NOMO-1 treated with dmso at 0.1 percent for 144 hours (cell line): ENCODE results near the gene DNAJB6.
"Not testable (repeated sequence)": the region's sequence is repeated elsewhere in the genome, so short reads cannot be mapped to it uniquely, and the experiment has no call there.

ENCODE experiments used
- DNase-seq: peaks from one replicate; lab custom pipeline; 2025; ENCODE audit not compliant: unreplicated experiment; lab: John Stamatoyannopoulos, UW

DNAJB6 gene

DNA sequence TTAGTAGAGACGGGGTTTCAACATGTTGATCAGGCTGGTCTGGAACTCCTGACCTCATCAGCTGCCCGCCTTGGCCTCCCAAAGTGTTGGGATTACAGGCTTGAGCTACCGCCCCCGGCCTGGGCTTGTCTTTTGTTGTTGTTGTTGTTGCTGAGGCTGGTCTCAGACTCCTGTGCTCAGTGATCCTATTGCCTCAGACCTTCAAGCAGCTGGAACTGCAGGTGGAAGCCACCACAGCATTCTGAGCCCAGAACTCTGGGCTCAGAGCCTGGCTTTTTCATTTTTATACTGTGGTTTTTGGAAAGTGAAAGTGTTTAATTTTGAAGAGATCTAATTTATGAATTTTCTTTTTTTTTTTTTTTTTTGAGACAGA lies 16.2 kb upstream of the DNAJB6 start:
- DNase-seq: no peak

DNA sequence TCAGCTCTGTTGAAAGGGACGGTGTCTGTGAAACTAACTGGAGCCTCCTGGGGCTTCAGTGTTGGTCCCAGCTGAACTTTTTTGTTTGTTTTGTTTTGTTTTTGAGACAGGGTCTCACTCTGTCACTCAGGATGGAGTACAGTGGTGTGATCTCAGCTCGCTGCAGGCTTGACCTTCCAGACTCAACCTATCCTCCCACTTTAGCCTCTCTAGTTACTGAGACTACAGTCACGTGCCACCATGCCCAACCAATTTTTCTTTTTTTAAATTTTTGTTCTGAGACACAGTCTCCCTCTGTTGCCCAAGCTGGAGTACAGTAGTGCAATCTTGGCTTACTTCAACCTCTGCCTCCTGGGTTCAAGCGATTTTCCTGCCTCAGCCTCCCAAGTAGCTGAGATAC lies 13.4 kb upstream of the DNAJB6 start:
- no peak for DNase-seq

DNA sequence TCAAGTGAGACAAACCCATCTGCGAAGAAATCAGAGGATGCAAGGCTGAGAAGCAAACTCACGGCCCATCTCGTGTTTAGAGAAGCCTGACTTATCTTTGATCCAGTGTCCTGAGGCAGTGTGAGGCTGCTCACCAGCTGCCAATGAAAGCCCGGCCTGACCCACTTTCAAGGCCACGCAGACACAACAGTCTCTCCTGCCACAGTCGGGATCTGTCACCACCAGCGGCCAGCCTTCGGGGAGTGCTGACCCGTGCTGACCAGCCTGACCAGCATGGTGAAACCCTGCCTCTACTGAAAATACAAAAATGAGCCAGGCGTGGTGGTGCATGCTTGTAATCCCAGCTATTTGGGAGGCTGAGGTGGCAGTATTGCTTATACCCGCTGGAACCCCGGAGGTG lies 7.4 kb upstream of the DNAJB6 start:
- DNase-seq: no peak

DNA sequence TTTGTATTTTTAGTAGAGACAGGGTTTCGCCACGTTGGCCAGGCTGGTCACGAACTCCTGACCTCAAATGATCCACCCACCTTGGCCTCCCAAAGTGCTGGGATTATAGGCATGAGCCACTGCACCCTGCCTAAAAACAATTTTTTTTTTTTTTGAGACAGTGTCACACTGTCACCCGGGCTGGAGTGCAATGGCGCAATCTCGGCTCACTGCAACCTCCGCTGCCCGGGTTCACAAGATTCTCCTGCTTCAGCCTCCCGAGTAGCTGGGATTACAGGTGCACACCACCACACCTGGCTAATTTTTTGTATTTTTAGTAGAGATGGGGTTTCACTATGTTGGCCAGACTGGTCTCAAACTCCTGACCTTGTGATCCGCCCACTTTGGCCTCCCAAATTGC lies 6.2 kb upstream of the DNAJB6 start:
- DNase-seq: not testable (repeated sequence)

DNA sequence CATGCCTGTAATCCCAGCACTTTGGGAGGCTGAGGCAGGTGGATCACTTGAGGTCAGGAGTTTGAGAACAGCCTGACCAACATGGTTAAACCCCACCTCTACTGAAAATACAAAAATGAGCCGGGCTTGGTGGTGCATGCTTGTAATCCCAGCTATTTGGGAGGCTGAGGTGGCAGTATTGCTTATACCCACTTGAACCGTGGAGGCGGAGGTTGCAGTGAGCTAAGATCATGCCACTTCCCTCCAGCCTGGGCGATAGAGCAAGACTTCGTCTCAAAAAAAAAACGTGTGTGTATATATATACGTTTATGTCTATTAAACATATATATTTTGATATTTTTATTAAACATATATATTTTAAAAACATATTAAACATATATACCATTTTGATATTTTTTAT lies 5.8 kb upstream of the DNAJB6 start:
- DNase-seq: not testable (repeated sequence)

DNA sequence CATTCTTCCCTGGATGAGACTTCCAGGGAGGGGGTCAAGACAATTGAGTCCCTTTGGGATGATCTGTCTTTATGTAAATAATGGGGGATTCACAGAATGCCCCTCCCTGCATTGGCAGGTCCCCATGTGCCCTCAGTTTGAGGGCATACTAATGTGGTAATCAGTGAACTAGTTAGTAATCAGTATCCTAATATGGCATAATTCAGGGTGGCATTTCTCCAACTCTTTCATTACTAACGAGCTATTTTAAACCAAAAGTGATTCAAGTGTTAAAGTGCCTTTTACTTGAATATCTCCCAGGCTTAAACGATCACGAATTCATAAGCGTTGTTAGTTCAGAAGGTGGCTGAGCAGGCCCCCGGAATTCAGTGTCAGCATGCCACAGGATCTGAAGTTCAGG lies 1.6 kb upstream of the DNAJB6 start:
- DNase-seq: no peak

DNA sequence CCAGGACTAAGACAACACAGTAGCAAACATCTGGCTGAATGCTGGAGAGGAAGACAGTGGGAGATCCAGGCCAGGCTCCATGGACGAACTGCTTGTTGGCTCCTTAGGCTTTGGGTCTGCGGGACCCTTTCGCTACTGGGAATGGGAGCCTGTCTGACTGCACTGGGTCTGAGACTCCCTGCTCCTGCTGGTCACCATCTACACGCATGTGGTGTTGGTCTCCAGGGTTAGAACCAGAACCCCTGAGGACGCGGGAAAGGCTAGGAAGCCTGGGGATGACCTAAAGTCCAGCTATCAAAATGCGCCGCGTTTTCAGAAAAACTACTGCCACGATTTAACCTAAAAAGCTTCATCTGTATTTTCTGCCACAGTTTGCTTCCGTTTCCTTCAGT lies 817 bp upstream of the DNAJB6 start:
- no peak for DNase-seq

DNA sequence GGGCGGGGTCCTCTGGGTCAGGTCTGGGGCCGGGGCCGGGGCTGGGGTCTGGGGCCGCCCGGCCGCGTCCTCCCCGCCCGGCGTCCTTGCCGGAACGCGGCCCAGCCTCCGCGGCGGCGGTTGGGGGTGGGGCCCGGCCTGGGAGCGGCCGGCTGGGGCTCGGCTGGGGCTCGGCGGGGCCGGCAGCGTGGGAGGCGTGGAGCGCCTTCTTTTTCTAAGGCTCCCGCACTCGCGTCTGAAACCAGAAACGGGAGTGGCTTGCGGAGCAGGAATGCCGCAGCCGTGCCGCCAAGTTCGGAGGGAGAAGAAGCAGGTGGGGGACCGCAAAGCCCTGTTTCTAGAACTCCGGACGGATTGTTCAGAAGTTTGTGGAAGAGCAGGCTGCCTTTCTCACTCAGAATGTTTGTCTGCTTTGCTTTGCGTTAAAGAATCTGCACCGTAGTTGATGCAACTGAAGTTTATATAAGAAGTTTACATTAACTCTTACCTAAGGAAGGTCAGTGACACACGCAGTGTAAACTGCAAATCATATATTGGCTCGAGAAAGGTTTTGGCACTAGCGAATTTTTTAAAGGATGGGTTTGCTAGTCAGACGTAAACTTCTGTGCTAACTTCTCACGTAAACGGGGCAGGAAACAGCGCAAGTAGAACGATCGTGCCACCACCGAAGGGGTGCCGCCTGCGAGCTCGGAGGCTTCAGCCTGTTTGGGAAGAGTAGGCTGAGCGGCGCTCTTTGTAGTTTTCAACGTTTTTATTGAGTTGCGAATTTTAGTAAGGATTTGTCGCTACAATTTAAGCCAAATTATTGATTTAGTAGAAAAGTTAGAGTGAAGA lies 729 bp downstream of the DNAJB6 start:
- DNase-seq: no peak

DNA sequence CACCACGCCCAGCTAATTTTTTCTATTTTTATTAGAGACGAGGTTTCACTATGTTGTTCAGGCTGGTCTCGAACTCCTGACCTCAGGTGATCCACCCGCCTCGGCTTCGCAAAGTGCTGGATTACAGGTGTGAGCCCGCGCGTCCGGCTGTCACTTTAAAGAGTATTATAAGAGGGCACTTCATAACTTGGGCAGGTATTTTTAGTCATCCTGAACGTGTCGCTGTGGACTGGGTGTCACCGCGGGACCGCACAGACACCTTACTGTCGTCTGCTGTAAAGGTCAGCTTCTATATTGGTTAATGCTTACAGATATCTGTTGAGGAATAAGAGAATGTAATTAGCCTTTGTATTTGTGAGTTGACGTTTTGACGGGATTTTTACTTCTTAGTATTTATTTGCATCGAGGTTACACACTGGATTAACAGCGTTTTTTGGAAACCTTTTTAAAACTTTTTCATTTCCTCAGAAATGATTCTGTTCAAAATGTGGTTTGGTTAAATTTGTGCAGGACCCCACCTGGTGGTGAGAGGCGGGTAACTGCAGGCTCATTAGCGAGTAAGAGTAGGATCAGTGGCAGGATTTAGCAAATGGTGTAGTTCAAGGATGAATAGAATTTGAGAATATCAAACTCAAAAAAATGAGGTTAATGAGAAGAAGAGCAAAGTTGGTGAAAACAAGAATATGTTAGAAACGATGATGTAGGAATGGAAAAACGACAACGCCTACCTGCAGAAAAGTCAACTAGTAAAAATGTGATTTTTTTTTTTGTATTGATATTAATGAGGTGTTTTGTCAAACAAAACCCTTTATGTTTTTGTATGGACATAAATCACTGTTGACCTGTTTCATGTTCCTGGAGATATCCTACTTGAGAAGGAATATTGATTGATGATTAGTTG lies 3.2 kb downstream of the DNAJB6 start:
- no peak for DNase-seq

DNA sequence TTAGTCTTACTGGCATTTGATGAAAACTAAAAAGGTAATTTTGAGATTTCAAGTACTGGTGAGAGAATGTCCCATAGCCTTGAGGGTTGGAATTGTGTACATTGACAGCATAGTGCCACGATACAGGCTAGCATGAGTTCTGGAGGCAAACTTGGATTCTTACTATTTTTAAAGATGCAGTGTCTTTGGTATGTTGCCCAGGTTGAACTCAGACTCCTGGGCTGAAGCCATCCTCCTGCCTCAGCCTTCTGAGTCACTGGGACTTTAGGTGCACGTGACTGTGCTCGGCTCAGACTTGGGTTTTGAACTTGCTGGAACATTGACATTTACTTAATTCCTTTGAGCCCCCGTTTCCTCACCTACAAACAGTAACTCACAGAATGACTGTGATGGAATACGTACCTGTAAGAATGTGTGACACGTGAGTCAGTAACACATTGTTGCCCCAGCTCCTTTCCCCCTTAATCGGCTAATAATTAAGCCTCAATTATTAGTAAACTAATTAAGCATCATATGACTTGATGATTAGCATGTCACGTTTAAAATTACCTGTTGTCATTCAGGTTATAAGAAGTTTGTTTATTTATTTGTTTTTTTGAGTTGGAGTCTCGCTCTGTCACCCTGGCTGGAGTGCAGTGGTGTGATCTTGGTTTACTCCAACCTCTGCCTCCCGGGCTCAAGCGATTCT lies 10.6 kb downstream of the DNAJB6 start:
- no peak for DNase-seq

DNA sequence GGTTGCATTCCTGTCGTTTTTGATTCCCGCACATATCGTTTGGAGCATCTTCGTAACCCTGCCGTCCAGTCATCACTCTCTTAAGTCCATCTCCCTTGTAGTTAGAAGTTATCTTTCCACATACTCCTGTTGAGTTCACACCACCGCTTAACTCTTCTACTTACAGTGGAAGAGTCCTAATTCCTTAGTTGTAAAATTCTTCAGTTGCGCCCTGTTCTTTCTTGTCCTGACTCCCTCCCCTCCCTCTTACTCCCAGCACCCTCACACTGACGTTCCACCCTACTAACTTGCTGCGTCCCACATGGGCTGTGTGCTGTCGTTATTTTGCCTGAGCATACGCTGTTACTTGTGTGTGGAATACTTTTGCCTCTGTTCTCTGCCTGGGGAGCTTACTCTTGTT lies 11.7 kb downstream of the DNAJB6 start:
- no peak for DNase-seq

DNA sequence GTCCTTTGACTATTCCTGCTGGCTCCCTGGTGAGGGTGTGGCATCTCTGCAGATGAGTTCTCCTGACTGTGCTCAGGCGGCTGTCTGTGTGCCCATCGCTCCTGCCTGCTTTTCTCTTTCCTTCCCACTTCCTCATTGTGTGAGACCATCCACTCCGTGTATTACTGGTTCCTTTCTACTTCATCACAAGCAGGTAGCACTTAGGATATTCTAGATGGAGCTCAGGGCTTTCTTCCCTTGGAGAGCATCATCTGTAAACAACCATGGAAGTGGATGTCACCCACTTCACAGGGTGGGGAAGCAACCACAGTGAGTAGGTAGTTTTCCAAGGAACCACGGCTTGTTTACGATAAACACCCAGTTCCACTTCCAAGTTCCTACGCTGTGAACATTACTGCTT lies 15.7 kb downstream of the DNAJB6 start:
- no peak for DNase-seq

DNA sequence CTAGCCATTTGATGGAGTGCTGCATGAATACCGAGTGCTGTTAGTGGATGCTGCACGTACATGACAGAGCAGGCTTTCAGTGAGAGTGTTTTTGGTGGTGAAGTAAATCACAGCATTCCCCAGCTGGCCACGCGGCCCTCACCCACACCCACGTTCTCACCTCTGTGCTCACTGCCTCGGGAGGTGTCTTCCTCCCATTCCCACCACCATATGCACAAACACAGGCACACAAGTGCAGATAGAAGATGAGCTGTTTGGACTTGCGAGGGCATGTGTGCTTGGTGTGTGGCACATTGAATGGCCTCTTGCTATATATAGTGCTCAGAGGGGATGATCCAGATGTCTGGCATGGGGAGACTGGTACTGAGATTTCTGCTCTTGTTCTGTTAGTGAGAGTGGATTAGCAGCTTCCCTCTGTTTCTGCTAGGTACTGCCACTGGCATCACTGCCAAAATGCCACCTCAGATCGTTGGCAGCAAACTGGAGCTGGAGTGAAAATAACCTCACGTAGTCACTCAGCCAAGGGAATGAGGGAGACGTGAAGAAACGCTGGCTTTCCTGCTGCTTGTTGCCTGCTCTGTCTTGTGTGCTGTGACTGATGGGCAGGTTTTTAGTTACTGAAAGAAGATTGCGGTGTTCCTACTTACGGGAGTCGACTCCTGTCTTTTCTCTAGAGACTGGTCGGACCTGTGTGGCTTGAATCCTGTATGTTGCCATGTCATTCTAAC lies 19.1 kb downstream of the DNAJB6 start:
- no peak for DNase-seq

DNA sequence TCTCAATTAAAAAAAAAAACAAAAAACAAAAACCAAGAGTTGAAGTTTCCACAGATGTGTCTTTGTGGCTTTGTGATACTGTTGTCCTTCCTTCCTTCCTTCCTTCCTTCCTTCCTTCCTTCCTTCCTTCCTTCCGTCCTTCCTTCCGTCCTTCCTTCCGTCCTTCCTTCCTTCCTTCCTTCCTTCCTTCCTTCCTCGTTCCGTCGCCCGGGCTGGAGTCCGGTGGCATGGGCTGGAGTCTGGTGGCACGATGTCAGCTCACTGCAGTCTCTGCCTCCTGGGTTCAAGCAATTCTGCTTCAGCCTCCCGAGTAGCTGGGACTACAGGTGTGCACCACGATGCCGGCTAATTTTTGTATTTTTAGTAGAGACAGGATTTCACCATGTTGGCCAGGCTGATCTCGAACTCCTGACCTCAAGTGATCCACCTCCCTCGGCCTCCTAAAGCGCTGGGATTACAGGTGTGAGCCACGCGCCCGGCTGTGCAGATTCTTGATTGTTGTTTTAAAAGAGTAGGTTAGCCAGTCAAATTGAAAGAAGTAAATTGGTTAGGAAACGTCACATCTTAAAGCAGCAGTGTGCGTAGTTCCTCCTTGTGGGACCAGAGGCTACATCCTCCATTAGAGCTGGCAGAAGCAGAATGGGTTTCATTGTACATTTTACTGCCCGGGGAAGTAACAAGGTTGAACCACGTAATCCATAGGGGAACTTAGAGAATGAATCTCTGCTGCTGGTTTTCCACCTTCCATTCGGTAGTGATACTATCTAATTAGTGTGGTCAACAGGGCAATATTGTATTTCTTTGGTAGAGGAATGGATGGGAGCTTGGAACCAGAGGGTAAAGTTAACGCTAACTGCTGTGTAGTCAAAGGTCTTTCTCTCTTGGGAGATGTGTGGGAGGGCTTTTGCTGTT lies 20.6 kb downstream of the DNAJB6 start:
- no peak for DNase-seq

DNA sequence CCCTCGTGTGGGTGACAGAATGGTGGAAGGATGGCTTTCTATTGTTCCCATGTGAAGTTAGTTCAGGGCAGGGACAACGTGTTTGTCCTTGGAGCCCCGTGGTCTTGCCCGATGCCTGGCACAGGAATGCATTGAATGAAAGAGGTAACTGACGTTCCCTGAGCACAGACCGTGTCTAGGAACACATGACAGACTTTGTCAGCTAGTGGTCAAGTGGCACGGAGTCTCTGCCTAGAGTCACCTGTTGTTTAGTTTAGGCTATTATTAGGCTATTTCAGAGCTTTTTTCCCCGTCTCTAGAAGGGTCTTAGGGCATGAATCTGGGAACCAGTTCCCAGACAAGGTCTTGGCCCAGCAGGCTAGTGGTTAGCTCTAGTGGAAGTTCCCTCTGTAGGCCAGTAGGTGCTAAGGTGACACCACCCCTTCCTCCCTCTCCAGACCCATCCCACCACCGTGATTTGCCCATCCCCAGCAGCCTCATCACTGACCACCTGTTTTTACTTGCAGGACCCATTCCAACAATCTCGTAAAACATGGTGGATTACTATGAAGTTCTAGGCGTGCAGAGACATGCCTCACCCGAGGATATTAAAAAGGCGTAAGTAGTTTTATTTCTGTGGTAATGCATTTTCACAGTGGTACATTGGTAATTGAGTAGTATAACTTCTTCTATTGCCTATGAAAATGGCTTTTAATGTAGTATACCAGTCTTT lies 21.4 kb downstream of the DNAJB6 start:
- DNase-seq: no peak

DNA sequence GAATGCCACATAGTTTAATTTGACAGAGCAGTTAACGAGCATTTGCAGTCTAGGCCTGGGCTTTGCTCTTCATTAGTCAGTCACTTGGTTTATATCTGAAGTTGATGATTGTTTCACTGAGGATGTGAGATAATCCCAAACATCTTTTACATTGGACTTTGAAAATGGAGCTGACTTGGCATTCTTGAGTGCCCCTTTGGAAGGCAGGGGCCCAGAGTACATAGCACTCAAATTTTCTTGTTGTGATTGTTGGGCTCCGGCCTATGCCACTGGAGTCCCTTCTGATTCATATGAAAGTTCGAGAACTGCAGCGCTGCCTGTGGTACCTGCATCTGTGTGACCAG lies 21.9 kb downstream of the DNAJB6 start:
- DNase-seq: no peak

DNA sequence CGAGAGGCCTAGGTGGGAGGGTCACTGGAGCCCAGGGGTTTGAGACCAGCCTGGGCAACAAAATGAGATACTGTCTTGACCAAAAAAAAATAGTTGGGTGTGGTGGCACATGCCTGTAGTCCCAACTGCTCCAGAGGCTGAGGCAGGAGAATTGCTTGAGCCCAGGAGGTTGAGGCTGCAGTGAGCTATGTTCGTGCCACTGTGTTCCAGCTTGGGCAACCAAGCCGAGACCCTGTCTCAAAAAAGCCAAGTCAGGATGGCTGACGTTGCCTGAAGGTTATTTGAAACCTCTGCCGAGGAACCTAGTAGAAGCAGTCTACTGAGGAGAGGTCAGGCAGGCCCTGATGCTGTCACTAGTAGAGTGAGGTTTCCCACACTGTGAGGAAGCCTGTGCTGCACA lies 22.8 kb downstream of the DNAJB6 start:
- DNase-seq: no peak

DNA sequence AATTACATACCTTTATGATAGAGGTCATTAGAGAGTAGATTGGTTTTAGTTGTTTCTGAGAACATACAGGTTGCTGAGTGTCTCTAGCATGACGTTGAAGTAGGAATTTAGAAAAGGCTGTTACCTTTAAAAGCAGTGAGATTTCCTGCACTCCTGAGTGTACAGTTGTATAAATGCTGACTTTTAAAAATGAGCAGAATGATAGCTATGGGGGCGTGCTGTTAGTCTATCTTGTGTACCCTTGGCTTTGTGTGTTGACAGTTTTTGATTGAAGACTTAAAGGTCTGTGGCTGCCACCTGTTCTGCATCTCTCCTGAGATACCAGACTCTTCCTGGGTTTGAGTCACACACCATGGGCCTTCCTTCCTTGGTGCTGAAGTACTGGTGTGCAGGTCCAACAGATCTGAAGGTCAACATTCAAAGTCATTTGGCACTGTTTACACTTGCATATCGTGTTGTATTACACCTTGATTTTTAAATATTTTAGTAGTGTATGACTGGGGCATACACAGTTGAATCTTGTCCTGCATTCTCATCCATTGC lies 23.8 kb downstream of the DNAJB6 start:
- DNase-seq: no peak

DNA sequence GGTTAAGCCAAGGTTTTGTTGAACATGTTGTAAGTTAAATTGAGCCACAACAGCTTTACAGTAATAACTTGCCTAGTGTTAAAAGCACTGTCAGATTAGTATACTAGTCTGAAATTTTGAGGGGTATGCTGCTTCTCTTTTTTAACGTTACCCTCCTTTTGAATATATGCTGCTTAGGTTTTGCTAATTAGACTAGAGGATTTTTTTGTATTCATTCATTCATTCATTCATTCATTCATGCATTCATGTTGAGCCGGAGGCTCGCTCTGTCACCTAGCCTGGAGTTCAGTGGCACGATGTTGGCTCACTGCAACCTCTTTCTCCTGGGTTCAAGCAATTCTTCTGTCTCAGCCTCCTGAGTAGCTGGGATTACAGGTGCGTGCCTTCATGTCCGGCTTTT lies 24.7 kb downstream of the DNAJB6 start:
- no peak for DNase-seq
